CD4-positive, alpha-beta T cell treated with Interferon gamma for 1 hour (primary cell): ENCODE results near the gene FYN.
"Not testable (repeated sequence)": the region's sequence is repeated elsewhere in the genome, so short reads cannot be mapped to it uniquely, and the experiment has no call there.

Experiments
- DNase-seq: peaks from one replicate; pipeline ENCODE4 v3.0.0-alpha.2; 2020

FYN gene

DNA sequence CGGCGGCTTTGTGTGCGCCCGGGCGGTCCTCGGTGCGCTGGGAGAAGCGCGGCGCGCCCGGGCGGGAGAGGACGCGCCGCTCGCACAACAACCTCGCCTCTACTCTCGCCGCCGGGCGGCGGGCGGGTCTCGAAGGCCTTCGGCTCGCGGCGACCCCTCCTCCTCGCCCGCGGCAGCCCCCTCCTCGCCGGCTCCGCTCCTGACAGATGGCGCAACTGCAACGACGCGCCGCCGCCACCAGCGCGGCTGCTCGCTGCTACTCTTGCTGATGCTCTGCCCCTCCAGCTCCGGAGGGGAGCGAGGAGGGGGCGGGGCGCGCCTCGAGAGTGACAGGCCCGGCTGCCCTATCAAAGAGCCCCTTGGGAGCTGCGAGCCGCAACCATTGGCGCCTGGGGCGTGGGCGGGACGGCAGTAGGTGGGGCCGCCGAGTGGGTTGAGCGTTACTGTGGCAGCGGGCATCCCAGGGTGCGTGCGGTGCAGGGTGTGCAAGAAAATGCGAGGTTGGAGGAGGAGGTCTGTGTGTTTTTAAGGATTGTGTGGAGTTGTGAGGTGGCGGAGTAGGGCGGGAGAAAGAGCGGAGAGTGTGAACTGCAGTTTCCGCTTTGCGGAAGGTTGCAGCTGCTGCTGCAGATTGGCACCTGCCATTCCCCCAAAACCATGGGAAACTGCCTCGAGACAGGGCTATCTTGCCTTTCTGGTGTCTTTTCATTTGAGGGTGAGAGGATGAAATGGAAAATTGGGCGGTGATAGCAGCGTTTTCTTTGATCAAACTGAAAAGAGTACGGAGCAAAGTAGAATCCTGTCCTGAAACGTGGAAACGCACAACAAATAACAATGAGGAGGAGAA, at the start of gene FYN:
FYN (minus strand) TSS at position 275 of the 847 bp plus-strand sequence. CDS start 153,401 bp downstream, outside the sequence.
- DNase-seq = peak; percentile 98

DNA sequence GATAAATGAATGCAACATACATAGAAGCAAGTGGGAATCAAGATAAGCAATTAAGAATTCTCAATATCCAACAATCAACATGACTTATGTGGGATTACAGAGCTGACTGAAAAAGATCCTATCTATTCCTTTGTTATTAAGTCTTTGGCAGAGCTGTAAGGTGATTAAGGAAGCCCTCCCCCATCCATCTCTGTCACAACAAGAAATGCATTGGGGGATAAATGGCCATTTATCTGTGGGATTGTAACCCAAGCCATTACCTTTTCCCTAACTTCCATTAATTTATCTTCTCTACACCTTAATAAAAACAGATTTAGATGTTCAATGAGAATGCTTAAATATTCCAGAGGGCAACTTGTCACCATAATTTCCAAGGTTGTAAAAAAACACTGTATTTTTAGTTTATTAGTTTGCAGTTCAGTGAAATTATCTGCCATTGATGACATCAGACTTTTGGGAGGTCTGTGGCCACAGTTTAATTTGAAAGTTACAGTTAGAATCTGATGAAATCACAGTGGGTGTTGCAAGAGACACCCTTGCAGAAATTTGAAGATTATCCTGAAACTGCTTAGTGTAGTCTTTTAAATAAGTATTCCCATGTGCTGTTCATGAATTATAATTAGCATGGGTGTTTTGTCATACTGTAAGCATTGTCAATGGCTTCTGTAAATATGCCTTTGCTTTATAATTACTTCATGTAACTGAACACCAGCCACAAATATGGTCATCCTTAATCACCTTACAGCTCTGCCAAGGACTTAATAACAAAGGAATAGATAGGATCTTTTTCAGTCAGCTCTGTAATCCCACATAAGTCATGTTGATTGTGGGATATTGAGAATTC, 49.4 kb upstream of the FYN start:
- DNase-seq = no peak

DNA sequence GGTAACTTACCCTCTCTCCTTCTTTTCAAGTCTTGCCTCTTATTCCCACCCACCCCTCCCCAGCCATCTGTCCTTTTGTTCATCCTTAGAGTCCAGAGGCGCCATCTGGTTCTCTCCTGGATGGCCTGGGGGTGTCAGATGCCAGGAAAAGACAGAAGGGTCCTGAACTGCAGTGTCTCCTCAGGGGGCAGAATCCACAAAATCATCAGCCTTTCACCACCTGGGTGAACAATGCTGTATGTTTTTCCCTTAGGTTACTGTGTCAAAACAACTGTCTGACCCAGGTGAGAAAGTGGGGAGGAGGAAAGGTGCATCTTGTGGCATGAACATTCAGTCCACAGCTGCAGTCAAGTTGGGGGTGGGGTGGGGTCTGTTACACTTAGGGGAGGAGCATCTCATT, 47.9 kb upstream of the FYN start:
- no peak for DNase-seq

DNA sequence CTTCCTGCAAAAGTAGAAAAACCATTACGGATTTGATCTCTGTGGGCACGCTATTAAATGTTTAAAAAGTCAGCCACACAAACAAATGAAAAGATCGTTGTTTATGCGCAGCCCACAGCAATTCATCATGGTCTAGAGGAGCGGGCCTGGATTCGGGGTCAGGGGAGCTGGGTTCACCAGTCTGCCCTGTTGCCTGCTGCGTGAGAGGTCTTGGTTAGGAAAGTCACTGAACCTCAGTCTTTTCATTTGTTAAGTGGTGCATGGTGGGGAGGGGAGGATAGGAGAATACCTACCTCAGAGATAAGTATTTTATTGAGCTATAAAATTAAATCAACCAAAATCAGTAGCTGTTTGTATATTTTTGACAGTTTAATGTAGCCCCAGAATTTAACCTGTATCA, 47.3 kb upstream of the FYN start:
- DNase-seq = no peak

DNA sequence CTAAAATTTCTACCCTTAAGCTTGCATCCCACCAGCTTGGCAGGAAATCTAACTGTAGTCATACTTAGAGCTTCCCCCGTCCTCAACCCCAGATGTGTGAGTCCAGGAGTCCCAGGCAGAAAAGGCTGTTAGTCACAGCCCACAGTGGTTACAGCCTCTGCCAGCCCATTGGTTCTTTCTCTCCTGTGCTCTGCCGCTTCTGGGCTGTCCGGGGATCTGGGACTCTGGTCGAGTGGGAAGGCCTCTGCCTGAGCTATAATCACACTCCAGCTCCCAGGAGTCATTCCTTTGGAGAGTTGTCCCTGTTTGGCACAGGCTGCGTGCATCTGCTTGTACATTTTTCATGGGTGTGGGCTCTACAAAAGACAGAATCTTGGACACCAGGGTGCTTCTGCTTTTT, 45.6 kb upstream of the FYN start:
- DNase-seq = no peak

DNA sequence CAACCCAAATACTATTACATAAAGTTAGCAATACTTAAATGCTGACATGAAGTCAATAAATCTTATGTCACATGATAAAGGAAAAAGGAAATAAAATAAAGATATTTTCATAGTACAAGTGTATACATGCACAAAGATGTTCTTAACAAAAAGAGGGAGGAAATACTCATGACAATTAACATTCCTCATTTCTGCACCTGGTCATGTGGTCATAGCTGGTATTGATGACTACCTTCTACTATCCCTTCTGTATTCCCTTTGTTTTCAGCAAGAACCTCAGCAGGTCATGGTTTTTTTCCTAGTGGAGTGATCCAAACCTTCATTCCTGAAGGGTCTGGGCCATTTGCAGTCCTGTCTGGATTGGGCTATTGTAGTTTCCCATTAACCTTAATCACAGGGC, 43.5 kb upstream of the FYN start:
- no peak for DNase-seq

DNA sequence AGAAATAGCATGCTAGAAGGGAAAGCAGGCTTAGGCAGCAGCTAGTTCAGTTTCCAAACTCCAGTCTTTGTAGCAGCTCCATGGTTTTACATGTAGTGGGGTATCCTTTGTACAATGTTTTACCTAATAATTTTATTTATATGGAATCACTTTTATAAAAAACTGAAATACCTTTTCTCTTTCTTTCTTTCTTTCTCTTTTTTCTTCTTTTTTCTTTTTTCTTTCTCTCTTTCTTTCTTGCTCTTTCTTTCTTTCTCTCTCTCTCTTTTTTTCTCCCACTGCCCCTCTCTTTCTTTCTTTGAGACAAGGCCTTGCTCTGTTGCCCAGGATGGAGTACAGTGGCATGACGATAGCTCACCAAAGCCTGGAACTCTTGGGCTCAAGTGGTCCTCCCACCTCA, 41.4 kb upstream of the FYN start:
- DNase-seq = no peak

DNA sequence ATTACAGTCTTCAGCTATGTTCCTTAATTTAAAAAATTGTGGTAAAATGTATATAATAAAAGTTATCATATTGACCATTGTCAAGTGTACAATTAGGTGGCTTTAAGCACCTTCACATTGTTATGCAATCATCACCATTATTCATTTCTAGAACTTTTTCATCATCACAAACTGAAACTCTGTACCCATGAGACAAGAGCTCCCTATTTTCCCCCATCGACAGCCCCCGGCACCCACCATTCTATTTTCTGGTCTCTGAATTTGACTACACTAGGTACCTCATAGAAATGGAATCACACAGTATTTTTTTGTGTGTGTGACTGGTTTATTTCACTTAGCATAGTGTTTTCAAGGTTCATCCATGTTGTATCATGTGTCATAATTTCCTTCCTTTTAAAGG, 39.7 kb upstream of the FYN start:
- DNase-seq = no peak

DNA sequence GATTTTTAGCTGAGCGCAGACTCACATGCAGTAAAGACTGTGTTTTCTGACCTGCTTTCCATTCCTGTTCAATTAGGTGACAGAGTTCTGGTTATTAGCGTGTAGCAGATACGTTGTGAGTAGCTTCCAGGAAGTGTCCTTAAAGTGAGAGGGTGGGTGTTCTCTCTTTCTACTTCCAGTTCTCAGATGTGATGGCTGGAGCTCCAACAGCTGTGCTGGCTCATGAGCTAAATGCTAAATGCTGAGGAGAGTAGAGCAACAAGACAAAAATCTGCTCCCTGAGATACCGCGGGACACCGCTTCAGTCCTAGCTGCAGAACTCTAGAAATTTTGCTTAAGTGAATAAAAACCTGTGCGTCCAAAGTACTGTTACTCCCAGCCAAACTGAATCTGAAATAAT, 38.2 kb upstream of the FYN start:
- DNase-seq = no peak

DNA sequence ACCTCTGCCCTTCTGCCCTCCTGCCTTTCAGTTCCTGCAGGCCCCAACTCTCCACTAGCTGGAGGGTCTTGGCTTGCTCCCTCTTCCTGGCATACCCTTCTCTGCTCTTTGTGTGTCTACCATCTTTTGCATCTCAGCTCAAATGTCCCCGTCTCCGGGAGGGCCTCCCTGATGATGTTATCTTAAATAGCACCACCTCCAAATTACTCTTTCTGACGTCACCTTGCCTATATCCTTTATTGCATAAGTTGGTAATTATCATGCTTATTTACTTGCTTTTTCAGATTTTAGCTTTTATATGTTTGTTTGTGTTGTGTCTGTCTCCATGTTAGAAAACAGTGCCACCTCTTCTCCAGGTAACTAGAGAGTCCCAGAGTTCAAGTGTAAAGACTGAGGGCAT, 36.0 kb upstream of the FYN start:
- DNase-seq = no peak

DNA sequence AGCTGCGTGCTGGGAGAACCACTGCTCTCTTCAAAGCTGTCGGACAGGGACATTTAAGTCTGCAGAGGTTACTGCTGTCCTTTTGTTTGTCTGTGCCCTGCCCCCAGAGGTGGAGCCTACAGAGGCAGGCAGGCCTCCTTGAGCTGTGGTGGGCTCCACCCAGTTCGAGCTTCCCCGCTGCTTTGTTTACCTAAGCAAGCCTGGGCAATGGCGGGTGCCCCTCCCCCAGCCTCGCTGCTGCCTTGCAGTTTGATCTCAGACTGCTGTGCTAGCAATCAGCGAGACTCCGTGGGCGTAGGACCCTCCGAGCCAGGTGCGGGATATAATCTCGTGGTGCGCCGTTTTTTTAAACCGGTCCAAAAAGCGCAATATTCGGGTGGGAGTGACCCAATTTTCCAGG, 35.1 kb upstream of the FYN start:
- not testable (repeated sequence) for DNase-seq

DNA sequence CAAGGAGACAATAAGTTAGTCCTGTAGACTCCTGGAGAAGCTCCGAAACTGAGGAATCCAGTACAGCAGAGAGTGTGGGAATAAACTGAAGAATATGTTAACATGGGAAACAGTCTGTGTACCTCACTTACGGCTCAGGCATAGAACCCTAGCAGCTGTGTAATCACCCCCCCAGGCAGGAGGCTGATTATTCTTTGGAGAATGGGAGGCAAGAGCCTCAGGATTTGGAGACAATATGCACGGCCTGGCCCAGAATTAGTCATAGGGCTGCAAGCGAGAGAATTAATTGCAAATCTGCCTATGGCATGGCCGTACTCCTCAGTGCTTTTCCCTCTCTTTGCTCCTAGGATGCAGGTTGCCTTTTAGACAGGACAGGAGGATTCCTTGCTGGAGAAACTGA, 27.5 kb upstream of the FYN start:
- DNase-seq = no peak

DNA sequence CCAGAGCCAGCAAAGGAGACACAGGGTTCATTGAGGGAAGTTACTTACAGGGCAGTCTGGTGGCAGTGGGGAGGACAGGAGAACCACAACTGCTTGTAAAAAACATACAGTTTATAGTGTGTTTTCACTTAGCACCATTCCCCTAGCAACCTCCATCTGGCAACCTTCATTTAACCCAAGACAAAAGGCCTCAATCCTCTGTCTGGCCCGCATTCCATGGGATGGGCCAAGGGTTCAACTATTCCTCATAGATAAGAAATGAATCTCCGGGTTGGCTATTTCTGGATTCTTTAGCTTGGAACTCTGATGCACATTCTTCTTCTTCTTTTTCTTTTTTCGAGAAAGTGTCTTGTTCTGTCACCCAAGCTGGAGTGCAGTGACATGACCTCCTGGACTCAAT, 26.3 kb upstream of the FYN start:
- DNase-seq = no peak

DNA sequence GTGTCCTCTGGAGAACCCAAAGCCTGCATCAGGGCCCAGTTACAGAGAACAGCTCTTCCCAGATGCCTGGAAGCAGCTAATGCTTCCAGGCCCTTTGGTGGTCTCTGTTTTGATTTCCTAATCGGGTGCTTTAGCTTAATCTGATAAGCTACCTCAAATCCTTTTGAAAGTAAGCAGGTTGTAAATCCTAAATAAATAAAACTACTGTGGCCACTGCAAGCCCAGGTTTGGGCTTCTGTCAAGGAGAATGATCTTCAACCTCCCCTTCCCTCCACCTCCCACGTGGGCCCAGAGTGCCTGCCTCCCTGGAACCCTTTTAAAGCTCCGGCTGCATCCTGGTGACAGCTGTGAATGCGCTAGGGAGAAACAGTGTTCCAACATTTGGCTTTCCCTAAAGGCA, 25.2 kb upstream of the FYN start:
- DNase-seq = no peak

DNA sequence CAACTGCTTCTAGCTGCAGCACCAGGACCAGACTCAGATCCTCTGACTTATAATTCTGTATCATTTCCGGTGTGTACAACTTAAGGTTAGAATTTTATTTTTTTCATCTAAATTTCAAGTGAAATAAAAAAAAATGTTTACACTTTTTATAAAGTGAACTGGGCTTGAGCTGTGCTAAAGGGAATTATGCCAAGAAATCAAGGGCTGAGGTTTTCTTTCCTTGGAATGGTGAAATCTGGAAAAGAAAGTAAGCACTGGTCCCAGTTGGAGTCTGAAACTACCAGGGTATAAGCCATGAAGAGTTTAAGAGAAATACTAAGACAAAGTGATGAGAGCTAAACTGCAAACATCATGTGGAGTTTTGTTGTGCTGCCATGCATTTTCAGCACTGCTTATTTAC, 21.7 kb upstream of the FYN start:
- DNase-seq = no peak

DNA sequence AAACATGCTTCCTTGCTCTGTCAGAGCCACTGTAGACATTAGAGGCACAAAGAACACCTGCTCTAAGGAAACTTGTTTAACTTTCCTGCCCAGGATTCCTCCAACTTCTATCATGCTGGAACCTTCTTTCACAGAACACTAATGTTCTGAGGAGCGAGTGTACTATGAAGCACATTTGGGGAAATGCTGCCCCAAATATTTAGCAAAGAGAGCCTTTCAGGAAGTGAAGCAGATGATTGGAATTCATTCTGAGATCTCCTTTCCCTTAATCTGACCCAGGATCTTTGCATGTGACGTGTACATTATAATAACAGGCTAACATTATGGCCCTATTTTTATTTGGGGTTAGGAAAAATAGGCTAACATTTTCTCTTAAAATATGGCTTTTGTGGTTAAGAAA, 21.0 kb upstream of the FYN start:
- no peak for DNase-seq

DNA sequence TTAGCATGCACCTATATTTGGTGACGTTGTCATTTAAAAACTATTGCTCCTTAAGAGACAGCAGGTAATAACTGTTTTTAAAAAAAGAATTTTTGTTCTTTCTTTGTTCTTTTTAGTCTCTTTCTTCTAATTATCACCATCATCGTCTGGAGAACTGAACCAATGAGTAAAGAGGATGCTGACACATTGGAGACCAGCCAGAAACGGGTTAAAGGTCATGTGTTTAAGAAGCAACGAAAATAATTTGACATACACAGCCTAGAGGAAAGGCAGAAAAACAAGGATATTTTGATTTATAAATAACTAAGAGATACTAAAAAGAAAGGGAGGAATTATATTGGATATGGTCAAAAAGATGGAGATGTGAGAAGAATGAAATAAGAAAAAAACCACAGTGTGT, 19.2 kb upstream of the FYN start:
- no peak for DNase-seq

DNA sequence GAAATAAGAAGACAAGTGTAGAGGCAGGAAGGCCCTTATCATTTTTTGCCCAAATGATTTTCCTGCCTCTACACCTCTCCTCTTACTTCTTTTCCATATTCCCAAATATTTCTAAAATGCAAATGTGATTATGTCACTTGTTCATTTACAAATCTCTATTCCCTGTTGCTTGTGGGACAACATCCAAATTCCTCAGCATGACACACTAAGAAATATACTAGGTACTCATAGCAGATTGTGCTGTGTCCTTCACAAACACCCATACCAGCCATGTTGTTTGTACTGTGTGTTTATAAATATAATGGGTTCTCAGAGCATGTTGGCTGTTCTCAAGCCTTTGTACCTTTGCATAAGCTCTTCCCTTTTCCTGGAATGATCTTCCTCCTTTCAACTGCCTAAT, 17.7 kb upstream of the FYN start:
- no peak for DNase-seq

DNA sequence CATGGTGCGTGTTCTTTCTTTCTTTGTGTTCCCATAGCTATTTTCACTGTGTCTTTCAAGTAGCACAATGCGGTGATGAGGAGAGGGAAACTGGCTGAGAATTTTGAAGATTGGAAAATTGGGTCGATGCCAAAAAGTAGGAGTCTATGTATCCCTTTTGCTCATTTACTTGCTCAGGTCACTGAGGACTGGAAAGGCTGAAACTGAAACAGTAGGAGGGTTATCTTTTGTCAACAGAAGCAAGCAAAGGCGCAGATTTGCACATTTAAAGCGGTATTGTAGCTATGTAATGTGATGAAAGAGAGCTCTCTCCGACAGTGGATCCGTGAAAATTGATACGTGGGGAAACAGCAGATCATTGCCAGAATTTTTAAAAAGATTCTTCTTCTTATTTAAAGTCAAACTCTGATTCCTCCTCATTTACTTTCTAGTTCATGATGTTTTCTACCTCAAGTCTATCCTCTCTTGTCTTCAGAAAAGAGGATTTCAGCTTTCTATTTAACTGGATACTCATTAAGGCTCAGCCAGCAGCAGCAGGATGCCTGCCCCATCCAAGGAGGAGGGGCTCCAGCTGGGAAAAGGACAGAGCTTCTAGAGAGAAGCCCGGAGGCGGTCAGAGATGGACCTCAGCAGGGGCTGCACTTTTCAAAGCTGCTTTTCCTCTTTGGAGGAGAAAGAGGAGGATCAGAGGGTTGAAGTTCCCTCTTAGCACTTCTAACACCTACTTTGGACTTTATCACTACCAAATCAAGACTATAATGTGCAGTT, 15.9 kb upstream of the FYN start:
- DNase-seq = no peak

DNA sequence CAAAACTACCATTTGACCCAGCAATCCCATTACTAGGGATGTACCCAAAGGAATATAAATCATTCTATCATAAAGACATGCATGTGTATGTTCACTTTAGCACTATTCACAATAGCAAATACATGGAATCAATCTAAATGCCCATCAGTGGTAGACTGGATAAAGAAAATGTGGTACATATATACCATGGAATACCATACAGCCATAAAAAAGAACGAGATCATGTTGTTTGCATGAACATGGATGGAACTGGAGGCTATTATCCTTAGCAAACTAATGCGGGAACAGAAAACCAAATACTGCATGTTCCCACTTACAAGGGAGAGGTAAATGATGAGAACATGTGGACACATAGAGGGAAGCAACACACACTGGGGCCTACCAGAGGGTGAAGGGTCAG, 13.5 kb upstream of the FYN start:
- DNase-seq = not testable (repeated sequence)

DNA sequence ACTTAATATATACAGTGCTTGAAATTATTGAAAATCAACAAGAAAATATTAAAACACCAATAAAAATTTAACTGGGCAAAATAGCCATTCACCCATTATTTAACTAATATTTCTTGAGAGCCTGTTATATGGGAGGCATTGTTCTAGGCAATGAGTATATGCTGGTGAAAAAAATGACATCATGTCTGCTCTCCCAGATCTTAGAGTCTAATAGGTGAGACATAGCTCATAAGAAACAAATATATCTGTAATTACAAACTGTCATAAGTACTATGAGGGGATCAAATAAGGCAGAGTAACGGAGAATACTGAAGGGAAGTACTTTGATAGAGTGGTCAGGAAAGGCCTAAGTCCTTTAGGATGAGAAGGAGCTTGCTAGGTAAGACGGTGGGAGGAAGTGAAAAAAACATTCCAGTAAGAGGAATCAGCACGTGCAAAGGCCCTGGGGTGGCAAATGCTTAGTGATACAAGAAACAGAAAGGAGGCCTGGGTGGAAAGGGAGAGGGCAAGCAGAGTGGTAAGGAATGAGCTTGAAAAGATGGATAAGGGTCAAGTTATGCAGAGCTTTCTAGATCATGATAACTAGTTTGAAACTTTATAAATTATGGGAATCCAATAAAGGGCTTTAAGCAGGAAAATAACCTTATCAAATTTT, 12.2 kb upstream of the FYN start:
- no peak for DNase-seq

DNA sequence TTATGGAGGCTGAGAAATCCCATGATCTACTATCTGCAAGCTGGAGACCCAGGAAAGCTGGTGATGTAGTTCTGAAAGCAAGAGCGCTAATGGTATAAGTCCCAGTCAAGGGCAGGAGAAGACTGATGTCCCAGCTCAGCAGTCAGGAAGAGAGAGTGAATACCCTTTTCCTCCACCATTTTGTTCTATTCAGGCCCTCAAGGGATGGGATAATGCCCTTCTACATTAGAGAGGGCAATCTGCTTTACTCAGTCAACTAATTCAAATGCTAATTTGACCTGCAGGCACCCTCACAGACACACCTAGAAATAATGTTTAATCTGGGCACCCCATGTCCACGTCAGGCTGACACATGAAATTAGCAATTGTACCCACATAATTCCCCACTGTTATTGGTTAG, 10.8 kb upstream of the FYN start:
- no peak for DNase-seq
